H7 (cell line): ENCODE data around the gene HMSD. TPM values are rescaled to one million over a fixed set of nuclear protein-coding genes. Genes with fewer than 3 reads are reported as not detected.

Source experiments
- DNase-seq: peaks from one replicate; pipeline ENCODE4 v3.0.0; 2012
- H3K27me3 ChIP-seq: 2 replicates; pipeline ENCODE4 v1.6.0; 2011; ENCODE audit warnings: mild to moderate bottlenecking, low read length; ENCODE audit not compliant: control insufficient read depth, insufficient read depth
- H3K36me3 ChIP-seq: replicated peaks from 2 replicates; pipeline ENCODE4 v1.5.1; 2011; ENCODE audit warnings: low read length; ENCODE audit not compliant: control insufficient read depth, insufficient read depth
- H3K4me3 ChIP-seq: 2 replicates; pipeline ENCODE4 v1.5.1; 2011; ENCODE audit warnings: low read depth, mild to moderate bottlenecking, control low read depth, low read length, moderate library complexity; ENCODE audit not compliant: insufficient read depth
- total RNA-seq: library from RNA; depleted of rRNA; stranded (reverse); fragments of >200 nt; shearing (Covaris generic); gene quantifications from 2 replicates; pipeline ENCODE4 v1.2.3, GENCODE V29; 2014

HMSD gene
- total RNA-seq, 1 experiment from 2014 or later, result 0.17 TPM

DNA sequence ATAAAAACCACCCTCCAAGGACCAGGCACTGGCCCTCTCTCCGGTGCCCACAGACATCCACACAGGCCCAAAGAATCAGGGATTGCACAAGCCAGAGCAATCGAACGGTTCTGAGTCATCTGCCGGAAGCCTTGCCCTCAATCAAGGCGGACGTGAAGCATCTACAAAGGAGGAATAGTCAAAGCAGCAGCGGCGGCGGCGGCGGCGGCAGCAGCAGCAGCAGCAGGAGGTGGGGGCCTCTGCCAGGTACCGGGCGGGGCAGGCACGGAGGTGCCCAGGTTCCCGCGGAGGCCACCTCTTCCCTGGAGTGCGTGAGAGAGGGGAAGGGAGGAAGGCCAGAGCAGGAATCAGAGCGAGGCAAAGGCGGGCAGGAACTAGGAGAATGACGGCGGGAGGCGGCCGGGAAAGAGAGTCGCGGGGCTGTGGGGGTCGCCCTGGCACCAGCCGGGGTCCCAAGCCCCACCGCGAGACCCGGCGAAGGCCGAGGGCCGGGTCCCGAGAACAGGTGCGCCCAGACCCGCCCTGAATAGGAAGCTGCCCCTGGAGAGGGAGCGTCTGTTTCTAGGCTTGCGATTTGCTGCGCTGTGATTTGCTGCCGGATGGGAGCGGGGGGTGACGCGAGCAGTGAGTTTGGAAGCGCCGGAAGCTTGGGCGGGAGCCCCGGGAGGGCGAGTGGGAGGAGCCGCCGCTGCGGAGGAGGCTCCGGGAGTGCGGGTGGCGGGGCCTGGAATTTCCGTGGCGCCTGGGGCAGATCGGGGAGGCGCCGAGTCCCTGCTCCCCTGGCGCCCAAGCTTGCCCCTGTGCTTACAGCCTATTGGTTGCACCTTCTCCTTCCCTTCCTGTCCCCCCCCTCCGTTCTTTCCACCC lies 21.1 kb downstream of the HMSD start, which contains the start of gene SERPINB8:
Gene SERPINB8, plus strand, starts transcription at position 140 of the 867 bp plus-strand sequence. CDS start 8,228 bp downstream, outside the sequence.
- Histone ChIP-seq H3K27me3 (peaks cover 16% of the 10 kb centered on the region), H3K4me3 (peak within 1 kb of the TSS; percentile 71), H3K36me3 (no peaks in the 10 kb centered on the region)
- DNase-seq, result peak; percentile 92

DNA sequence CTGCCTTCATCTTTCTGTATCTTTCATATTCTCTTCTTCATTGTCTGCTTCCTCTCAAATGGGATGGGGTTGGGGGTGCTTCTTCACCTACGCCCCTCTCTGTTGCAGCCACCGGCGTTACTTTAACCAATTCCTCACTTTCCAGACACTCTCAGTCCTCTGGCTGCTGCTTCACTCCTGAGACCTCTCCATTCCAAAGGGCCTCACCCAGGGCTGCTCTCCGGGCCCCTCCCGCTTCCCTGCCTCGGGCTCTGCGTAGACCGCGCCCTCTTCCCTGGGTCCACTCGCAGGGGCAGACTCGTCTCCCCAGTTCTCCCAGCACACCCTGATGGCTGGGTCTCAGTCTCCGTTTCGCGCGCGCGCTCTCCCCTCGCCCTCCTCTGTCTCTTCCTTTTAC lies 21.7 kb downstream of the HMSD start:
- Histone ChIP-seq H3K4me3 (peak overlapping the region; percentile 71), H3K27me3 (peaks cover 23% of the 10 kb centered on the region), H3K36me3 (no peaks in the 10 kb centered on the region)
- peak; percentile 65 for DNase-seq

DNA sequence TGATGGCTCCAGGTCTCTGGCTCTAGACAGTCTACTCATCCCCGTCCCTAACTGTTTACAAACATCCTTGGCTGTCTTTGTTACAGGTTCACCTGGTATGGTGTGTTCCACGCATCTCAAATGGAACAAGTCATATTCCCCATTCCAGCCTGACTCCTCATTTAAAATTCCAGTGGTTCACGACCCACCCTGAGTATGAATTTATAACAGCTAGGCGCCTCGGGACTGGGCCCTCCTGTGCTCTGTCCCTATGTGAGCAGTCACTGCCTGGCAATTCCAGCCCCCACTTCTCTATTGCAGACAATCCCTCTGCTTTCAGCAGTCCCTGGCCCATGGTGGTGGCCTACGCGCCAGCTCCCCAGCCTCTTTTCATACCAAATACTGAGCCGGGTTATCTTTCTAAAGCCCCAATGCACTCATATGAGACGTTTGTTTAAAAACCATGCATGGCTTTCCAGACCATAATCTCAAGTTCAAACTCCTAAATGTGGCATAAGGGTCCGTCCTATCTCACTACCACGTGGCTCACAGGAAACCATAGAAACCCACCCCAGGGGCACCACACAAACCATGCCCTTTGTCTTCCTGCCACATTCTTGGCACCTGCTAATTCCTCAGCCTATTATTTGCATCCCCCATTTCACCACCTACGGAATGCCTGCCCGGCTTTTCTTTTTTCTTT lies 22.4 kb downstream of the HMSD start:
- H3K4me3 ChIP-seq, result peak overlapping the region; percentile 71
- no peaks in the 10 kb centered on the region for H3K36me3 ChIP-seq
- peaks cover 25% of the 10 kb centered on the region for H3K27me3 ChIP-seq
- DNase-seq, result no peak

DNA sequence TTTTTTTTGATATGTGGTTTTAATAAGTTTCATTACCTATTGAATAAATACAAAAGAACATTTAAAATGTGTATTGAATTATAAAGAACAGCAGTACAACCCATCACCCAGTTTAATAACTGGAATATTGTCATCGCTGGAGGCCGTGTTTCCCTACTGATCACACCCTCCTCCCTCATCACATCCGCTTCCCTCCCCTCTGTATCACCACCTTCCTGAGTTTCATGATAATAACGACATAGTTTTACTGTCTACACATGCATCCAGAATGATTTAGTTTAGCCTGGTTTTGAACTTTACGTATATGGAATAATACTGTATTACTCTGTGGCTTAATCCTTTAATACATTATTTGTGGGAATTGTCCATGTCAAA lies 22.9 kb downstream of the HMSD start:
- Histone ChIP-seq H3K36me3 (no peaks in the 10 kb centered on the region), H3K4me3 (no peak overlapping the region), H3K27me3 (peaks cover 31% of the 10 kb centered on the region)
- no peak for DNase-seq

DNA sequence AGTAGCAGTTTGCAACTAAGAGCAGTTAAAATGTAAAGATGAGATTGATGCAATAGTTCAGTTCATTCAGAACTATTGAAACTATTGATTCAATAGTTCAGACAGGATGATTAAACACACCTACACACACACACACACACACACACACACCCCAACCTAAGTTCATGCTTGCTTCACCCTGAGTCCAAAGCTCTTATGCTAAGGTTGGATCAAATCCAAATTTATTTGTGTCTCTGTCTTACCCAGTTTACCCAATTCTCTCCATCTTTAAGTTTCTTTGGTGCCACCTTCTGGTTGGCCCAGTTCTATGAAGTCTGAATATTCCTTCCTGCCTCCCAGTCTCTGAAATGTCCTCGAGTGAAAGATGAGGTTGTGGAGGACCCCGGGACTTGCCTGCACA lies 25.9 kb downstream of the HMSD start:
- Histone ChIP-seq H3K36me3 (no peaks in the 10 kb centered on the region), H3K4me3 (no peak overlapping the region), H3K27me3 (peaks cover 50% of the 10 kb centered on the region)
- DNase-seq, result no peak

DNA sequence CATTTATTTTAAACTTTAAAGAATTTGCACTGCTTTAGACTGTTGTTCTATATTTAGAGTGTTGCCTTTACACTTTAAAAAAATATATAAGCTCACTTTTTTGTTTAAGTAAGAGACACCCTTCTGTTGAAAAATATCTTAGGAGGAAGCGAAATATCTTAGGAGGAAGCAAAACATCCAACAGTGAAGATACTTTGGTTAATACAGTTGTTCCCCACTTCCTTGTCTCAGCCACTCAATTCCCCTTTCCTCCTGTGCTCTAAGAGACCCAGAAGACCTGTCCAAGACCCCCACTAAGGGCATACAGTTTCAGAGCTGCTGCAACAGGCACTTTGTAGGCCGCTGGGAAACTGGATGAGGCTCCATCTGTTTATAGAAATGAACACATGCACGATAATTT lies 26.5 kb downstream of the HMSD start:
- DNase-seq, result no peak
- Histone ChIP-seq H3K27me3 (peaks cover 50% of the 10 kb centered on the region), H3K36me3 (no peaks in the 10 kb centered on the region), H3K4me3 (no peak overlapping the region)

DNA sequence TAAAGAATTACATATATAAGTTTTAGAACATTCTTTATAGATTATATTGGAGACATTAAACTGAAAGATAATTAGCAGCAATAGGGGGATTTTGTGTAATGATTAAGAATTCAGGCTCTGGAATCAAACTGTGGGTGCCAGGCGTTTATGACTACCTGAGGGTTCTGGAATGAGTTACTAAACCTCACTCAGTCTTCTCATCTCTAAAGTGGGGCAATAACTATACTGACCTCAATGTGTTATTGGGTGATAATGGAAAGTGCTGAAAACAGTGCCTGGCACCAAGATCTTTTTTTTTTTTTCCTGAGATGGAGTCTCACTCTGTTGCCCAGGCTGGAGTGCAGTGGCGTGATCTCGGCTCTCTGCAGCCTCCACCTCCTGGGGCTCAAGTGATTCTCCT lies 27.9 kb downstream of the HMSD start:
- DNase-seq, result no peak
- Histone ChIP-seq H3K36me3 (no peaks in the 10 kb centered on the region), H3K4me3 (no peak overlapping the region), H3K27me3 (peaks cover 46% of the 10 kb centered on the region)

DNA sequence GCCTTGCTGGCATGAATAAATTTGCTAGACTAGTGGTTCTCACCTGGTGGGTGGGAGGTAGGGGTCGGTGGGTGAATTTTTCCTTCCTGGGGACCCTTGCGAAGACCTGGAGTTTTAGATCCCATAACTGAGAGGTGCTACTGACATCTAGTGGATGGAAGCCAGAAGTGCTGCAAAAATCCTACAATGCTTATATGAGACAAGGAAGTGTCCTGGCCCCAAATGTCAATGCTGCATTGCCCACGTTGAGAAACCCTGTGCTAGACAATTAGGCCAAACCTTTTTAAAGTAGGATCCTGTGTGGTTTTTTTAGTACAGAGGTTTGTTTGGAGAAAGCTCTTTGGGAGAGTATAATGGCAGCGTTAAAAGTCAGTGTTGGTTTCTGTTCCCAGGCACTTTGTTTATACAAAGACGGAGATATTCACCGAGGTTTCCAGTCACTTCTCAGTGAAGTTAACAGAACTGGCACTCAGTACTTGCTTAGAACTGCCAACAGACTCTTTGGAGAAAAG lies 30.4 kb downstream of the HMSD start:
- DNase-seq, result peak; percentile 64
- no peak overlapping the region for H3K4me3 ChIP-seq
- no peaks in the 10 kb centered on the region for H3K36me3 ChIP-seq
- peaks cover 40% of the 10 kb centered on the region for H3K27me3 ChIP-seq

DNA sequence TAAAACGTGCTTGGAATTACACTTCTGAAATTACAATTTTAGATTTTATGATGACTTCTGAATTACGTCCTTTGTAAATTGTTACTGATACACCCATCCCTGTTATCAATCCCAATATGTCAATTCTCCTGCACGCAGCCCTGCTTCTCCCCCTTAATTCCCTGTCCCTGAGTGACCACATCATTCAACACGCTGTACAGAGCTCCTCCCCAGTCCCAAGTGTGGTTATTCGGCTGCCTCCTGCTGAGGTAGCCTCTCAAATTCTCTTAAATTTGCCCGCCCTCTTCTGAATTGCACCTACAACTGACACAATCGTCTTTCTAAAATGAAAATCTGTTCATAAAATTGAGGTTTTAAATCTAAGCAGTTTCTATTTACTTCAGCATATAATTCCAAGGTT lies 30.9 kb downstream of the HMSD start:
- Histone ChIP-seq H3K4me3 (no peak overlapping the region), H3K36me3 (no peaks in the 10 kb centered on the region), H3K27me3 (peaks cover 35% of the 10 kb centered on the region)
- no peak for DNase-seq

DNA sequence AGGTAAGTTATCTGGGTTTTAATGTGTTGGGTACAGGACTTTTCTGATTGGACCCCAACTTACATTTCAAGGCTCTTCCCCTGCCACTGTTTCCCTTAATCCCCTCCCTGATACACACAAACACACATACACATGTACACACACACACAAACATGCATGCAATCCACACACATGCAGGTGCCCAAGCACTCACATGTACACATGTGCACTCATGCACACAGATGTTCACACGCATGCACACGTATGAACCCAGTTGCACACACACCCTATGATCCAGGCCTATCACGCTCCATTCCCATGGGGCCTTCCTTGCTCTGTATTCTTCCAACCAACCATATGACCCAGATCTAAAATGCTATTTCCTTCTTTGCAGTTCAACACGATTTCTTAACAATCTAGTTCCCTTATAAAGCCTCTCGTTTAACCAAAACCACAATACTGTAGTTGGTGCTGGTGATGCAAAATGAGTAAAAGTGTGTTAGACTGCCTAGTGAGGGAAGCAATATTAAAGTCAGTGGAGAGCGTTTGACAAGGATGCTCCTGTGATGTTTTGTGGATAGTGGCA lies 31.9 kb downstream of the HMSD start:
- H3K27me3 ChIP-seq, result peaks cover 26% of the 10 kb centered on the region
- no peaks in the 10 kb centered on the region for H3K36me3 ChIP-seq
- DNase-seq, result no peak
- no peak overlapping the region for H3K4me3 ChIP-seq

DNA sequence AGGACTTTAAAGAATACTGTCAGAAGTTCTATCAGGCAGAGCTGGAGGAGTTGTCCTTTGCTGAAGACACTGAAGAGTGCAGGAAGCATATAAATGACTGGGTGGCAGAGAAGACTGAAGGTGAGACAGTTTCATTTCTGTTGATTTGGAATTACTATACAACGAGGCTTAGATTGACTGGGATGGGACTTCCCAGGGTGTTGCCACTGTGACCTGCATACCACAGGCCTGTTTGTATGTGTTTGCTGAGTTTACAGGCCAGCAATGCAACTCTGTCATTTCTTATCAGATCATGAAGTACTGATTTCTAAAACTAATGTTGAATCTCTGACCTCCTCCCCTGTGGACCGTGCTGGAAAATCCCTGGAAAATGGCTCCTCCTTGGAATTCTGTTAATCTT lies 32.6 kb downstream of the HMSD start:
- no peak for DNase-seq
- Histone ChIP-seq H3K36me3 (no peaks in the 10 kb centered on the region), H3K4me3 (no peak overlapping the region), H3K27me3 (peaks cover 22% of the 10 kb centered on the region)

DNA sequence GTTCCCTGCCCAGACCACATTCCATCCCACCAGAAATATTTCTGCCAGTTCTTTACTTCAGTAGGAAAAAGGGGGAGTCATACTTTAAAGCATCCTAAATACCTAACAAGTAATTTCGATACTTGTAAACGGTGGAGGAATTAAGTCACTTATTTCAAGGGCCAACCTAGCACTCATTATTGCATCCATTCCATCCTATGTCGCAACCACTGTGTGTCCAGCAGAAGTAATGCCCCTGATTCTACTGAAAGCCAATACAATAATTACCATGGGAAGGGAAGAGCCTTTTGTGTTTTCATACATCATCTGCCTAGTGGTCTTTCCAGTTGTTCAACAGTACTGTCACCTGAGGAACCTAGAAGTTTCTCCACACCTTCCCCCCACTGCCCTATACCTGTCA lies 33.3 kb downstream of the HMSD start:
- no peaks in the 10 kb centered on the region for H3K36me3 ChIP-seq
- peaks cover 17% of the 10 kb centered on the region for H3K27me3 ChIP-seq
- H3K4me3 ChIP-seq, result no peak overlapping the region
- DNase-seq, result no peak

DNA sequence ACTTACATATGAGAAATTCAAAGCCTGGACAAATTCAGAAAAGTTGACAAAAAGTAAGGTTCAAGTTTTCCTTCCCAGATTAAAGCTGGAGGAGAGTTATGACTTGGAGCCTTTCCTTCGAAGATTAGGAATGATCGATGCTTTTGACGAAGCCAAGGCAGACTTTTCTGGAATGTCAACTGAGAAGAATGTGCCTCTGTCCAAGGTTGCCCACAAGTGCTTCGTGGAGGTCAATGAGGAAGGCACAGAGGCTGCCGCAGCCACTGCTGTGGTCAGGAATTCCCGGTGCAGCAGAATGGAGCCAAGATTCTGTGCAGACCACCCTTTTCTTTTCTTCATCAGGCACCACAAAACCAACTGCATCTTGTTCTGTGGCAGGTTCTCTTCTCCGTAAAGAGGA lies 37.8 kb downstream of the HMSD start:
- Histone ChIP-seq H3K27me3 (no peaks in the 10 kb centered on the region), H3K4me3 (no peak overlapping the region), H3K36me3 (no peaks in the 10 kb centered on the region)
- no peak for DNase-seq

DNA sequence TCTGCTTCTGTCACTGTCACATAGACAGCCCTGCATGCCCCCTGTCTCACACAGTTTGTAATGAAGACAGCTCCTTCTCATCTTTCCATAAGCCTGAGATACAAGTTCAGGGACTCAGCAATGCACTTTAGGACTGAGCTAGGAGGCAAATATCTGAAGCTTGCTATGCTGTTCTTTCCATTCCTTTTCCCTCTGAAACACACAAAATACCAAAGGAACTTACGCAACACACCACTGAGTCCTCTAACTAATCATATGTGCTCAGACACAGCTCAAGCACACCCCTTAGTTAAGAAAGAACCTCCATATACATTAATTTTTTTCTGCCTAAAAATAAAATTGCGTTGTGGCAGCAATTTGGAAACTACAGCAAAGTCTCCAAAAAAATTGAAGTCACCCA lies 38.6 kb downstream of the HMSD start:
- H3K4me3 ChIP-seq, result no peak overlapping the region
- no peaks in the 10 kb centered on the region for H3K27me3 ChIP-seq
- no peak for DNase-seq
- H3K36me3 ChIP-seq, result no peaks in the 10 kb centered on the region

DNA sequence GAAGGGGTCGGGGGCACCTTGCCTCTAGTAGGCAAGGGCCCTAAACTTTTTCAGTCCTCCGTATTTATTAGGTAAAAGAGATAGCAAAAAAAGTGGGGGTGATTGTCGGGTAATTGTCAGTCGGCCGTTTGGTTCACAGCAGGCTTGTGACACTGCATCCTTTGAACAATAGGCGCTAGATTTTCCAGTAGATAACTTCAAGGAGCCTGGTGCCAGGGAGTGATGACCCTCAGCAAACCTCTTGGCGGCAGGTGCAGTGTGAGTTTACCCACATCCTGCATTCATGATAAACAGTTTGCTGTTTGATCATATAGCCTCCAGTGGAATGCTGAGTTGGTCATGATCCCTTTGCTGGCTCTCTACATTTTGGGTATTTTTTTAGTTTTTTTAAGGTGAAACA lies 43.6 kb downstream of the HMSD start:
- no peak for DNase-seq
- Histone ChIP-seq H3K4me3 (no peak overlapping the region), H3K27me3 (no peaks in the 10 kb centered on the region)

More for the DNA sequence above, 43.6 kb downstream of the HMSD start:
- no peaks in the 10 kb centered on the region for H3K36me3 ChIP-seq
